ENCODE data around the gene FGB.
A peak's percentile ranks its signal among the peaks of the same experiment; 100 is the strongest.

The FGB gene

DNA sequence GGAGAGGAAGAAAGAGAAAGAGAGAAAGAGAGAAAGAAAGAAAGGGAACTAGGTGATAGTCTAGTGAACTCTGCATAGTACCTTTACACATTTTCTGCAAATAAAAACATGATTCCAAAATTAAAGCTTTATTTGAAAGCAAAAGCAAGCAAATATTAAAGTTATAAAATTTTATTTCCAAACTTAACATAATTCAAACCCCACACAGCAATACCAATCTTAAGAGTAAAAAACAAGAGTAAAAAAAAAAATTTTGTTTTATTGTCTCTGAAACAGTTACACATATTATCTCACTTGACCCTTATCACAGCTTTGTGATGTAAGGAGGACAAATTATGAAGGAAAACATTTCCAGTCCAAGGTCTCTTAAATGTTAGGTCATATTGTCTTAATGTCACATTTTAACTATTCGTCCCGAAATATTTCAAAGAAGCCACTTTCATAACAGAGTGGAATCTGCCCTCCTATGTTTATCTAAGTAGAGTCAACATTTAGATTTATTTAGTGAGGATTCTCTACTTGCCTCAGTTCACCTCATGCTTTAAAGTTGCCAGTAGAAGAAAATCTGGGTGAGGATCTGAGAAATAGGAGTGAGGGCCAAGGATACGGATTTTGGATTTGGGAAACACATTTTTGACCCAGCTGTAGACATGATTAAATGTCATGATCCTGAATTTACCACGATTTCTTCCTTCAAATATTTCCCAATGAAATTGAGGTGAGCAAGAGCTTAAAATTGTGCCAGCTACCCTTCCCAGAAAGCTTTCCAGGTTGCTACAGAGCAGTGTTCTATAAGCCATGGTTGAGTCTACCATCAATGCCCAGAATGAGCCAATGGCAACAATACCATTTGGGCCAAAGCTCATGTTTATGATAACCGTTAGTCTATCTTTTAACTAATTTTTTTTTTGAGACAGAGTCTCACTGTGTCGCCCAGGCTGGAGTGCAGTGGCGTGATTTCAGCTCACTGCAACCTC, 35.3 kb downstream of the FGB start:
- no peak for DNase-seq

DNA sequence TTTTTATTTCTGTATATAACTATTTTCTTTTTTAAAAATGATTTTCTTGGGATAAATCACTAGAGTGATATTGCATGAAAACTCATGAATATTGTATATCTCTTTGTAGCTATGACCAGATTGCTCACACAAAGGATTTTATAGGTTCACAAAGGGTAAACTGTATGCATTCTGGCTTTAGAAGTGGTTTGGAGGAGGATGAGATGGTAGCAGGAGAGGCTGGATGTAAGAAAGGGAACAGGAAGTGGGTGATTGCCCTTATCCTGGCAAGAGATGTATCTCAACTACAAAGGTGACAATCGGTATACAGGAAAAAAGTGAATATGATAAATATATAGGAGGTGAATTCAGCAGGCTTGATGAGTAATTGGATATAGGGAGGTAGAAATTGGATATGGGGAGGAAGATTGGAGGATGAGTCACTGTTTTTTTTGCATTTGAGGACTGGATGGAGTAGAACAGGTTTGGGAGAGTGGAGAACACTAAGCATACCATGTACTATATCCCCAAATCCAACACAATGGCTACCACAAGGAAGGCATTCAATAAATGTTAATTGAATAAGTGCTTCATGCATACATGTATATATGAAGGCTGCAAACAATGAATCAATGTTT, 39.7 kb downstream of the FGB start:
- no peak for DNase-seq

- DNase-seq = no peak
These were observed 40.5 kb downstream of the FGB start for GRCh38 chr4:154603033-154603943.

DNA sequence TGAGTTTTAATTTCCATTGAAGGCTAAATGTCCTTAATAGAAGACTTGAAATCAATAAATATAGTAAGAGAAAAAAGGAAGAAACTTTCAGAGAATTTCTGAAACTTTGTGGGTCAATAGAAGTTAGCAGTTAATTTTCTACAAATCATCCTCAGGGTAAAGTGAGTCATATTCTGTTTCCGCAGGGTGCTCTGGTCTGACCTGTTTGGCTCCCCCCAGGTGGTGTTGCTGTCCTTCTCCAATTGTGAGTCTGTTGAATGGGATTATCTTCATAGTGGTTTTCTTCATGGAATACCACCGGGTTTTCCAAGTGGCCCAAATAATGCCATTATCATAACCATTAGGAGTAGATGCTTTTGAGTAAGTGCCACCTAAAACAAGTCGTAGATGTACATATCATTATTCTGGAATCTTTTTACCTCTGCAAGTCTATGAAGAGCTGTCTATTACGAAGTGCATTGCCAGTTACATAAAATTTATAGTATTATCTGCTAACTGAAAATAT, 41.9 kb downstream of the FGB start:
- DNase-seq = no peak

GRCh38 chr4:154606728-154607723, 44.2 kb downstream of the FGB start:
- no peak for DNase-seq

DNA sequence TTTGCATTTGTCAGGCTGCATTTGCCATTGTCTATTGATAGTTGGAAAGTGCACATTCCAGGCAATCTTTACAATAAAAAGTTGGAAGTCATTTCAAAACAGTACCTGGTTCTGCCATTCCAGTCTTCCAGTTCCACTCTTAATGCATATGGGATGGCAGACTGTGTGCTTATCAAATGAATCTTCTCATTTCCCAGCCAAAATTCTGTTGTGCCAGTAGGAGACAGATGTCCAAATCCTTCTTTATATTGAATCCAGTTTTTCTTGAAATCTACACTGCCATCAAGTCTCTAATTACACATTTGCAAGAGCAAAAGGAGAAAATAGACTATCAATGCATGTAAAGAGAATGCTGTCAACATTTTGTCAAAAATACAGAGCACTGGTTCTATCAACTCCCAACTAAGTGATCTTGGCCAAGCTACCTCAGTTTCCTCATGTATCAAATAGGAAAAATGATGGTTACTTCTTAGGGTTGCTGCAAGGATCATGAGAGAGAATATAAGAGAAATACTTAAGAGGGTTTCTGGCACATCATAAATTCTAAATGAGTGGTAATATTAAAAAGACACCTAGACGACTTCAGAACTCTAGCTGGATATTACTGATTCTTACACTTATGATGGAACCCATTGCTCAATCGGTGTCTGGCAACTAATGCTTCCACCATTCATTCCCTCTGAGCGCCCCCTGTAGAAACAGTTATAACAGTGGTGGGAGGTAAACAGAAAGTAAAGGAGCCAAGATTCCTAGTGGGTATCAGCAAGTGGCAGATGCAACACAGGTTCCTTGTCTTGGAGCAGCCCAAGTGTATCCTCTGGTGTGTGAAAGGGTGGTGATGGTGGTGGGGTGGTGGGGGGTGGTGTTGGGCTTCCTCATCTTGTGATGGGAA, 45.8 kb downstream of the FGB start:
- DNase-seq = no peak

DNA sequence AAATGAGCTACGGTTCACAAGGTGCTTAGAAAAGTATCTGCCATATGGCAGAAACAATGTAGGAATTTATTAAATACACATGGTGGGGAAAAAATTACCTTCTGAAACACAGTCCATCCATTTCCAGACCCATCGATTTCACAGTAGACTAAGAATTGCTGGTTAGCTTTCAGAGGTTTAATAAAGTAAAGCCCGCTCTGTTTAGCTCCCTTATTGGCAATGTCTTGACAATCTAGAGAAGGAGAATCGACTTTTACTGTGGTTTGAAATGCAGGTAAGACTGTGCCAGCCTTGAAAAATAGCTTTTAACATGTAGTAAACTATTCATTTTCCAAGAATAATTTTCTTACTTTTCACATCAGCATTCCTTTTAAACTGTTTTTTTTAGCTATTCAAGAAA, 46.7 kb downstream of the FGB start:
- no peak for DNase-seq

GRCh38 chr4:154610582-154610981, 47.8 kb downstream of the FGB start:
- no peak for DNase-seq

DNA sequence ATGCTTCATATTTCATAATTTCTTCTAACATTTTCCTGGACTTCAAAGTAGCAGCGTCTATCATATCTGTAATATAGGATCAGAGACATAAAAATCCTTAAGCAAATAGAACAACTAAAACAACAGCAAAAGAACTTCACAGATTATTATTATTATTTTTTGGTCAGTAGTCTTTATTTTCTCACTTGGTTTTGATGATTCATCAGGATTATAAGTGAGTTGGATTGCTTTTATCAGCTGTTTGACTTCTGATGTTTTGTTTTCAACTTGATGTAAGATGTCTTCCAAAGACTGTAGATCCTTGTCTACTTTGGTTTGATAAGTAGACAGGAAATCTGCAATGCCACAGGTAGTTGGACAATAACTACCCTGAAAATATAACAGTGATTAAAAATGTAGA, 49.0 kb downstream of the FGB start:
- no peak for DNase-seq

GRCh38 chr4:154612472-154613414, 49.9 kb downstream of the FGB start, which contains the start of gene FGG:
FGG (minus strand) TSS chr4:154612656; CDS start chr4:154612609, 47 bp downstream.
- DNase-seq = no peak

DNA sequence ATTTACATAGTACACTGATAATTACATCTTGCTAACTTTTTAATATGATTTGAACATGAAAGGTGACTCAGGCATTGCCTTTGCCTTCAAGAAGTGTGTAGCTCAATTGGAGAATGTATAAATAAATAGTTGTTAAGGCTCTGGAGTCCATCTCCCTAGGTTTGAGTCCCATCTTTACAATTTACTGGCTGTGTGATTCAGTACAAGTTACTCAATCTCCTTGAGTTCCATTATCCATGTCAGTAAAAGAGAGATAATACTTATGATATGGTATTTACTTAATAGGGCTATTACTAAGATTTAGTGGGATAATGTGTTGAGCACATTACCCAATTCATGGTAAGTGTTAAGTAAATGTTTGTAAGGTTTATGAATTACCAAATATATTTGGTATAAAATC, 51.5 kb downstream of the FGB start:
- no peak for DNase-seq

DNA sequence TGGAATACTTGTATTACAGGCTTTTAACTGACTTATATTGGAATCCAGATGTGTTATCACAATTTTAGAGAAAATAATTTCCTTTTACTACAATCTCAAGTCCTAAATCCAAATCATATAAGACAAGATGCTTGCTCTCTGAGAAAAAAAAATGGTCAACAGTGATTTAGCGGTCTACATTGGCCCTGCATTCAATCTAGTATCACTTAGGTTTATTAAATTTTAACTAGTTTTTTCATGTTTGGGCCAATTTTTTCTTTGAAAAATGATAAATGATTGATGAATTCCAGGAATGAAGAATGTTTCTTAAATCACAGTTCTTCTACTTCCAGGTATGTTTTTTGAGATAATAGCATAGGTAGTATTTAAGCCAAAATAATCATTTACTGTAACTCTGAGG, 52.4 kb downstream of the FGB start:
- no peak for DNase-seq

DNA sequence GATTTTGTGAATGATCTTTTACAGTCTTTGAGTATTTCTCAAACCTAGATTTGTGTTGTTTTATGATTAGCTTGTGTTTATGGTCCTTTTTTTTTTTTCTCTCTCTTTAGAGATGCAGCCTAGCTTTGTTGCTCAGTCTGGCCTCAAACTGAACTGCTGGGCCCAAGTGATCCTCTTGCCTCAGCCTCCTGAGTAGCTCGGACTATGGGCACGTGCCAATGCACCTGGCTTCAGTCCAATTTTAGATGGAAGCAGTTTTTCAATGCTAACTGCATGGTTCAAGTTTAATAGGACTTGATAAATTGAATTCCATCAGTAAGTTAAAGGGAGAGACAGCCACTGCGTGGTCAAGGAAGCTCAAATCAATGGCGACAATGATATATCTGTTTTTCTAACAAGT, 53.5 kb downstream of the FGB start:
- DNase-seq = no peak

GRCh38 chr4:154616731-154617130, 53.9 kb downstream of the FGB start:
- DNase-seq = no peak

- DNase-seq = no peak
These were observed 55.1 kb downstream of the FGB start for GRCh38 chr4:154617820-154618317.

GRCh38 chr4:154618708-154619315, 56.0 kb downstream of the FGB start:
- peak; percentile 39 to 47 for DNase-seq

DNA sequence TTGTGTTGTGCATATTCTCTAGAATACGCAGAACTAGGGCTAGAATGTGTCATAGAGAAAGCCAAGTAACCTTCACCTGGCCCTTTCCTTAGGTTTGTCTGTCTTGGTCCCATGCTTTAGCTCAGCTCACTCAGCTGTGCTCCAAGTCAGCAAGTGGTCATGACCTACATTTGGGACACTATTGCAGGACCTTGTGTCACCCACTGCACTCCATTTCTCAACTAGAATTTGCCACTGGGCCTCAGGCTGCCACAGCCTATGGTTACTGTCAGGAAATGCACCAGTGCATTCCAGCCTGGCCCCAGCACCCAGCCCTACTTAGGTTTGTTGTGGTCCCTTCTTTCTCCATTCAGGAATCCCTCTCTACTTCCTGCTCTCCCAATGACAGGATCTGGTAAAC, 57.3 kb downstream of the FGB start:
- DNase-seq = no peak
